H1 (cell line): Measurements from ENCODE around the gene EPHB6. TPM values are rescaled to one million over a fixed set of nuclear protein-coding genes. Genes with fewer than 3 reads are reported as not detected.

Experiments used
- CTCF ChIA-PET: fragments of 300-600 bp; sonication (Branson Sonifier 250); formaldehyde crosslinking; loops from one replicate; lab custom pipeline; 2021; ENCODE audit not compliant: partially characterized antibody; lab: Charles Lee
- POLR2A ChIA-PET: fragments of 300-600 bp; sonication (Branson Sonifier 250); formaldehyde crosslinking; loops from one replicate; lab custom pipeline; 2021; ENCODE audit warnings: inconsistent platforms; ENCODE audit not compliant: partially characterized antibody; lab: Charles Lee
- DNase-seq, 2 experiments: peaks; one replicate each; pipeline versions ENCODE4 v3.0.0 to v3.0.0-alpha.2; 2010 to 2022; ENCODE audit warnings: low spot score in 2 of 2, low read depth in 1 of 2, mixed read lengths in 1 of 2
- FAIRE-seq: peaks from 2 replicates; lab custom pipeline; 2011; peaks lifted over from hg19 to GRCh38; lab: Jason Lieb, UNC
- H2AFZ ChIP-seq: 2 replicates; pipeline ENCODE4 v1.8.1; 2012; ENCODE audit warnings: low read length, inconsistent platforms
- H2AK5ac ChIP-seq: 2 replicates; pipeline ENCODE4 v1.6.1; 2013; ENCODE audit warnings: low read depth, low read length
- H2BK120ac ChIP-seq: replicated peaks from 2 replicates; pipeline ENCODE3; 2013; ENCODE audit warnings: low read depth, low read length, inconsistent platforms
- H2BK12ac ChIP-seq: 2 replicates; pipeline ENCODE4 v1.6.1; 2013; ENCODE audit warnings: low read depth, low read length
- H2BK15ac ChIP-seq: 2 replicates; pipeline ENCODE4 v1.6.1; 2013; ENCODE audit warnings: low read length
- H2BK20ac ChIP-seq: 2 replicates; pipeline ENCODE4 v1.6.1; 2013; ENCODE audit warnings: low read length
- H2BK5ac ChIP-seq: 2 replicates; pipeline ENCODE4 v1.6.1; 2013; ENCODE audit warnings: low read depth, low read length
- H3K14ac ChIP-seq: 2 replicates; pipeline ENCODE4 v1.6.1; 2013; ENCODE audit warnings: inconsistent platforms; ENCODE audit not compliant: insufficient read length
- H3K18ac ChIP-seq: 2 replicates; pipeline ENCODE4 v1.6.1; 2013; ENCODE audit warnings: low read length; ENCODE audit errors: extremely low read depth
- H3K23ac ChIP-seq: 2 replicates; pipeline ENCODE4 v1.6.1; 2013; ENCODE audit warnings: inconsistent platforms; ENCODE audit not compliant: insufficient read length
- H3K23me2 ChIP-seq: 2 replicates; pipeline ENCODE4 v1.6.1; 2013; ENCODE audit warnings: low read depth, low read length
- H3K27ac ChIP-seq: 2 replicates; pipeline ENCODE4 v1.6.1; 2011; ENCODE audit warnings: low read depth, low read length, inconsistent platforms
- H3K27me3 ChIP-seq, 4 experiments: replicated peaks in 1 of 4; 1 replicate in 1 of 4; 2 replicates in 3 of 4; pipeline versions ENCODE4 v1.6.1 to v1.8.1; 2011 to 2013; ENCODE audit warnings: low read length in 3 of 4, mild to moderate bottlenecking in 3 of 4, inconsistent platforms in 2 of 4, mixed read lengths in 2 of 4, moderate library complexity in 1 of 4; ENCODE audit not compliant: control insufficient read depth in 3 of 4, insufficient read depth in 3 of 4; ENCODE audit errors: extremely low read depth in 1 of 4
- H3K36me3 ChIP-seq, 4 experiments: 2 replicates each; pipeline versions ENCODE4 v1.6.1 to v1.8.1; 2011 to 2013; ENCODE audit warnings: mild to moderate bottlenecking in 4 of 4, low read length in 3 of 4, moderate library complexity in 2 of 4, control low read depth in 1 of 4, inconsistent platforms in 1 of 4; ENCODE audit not compliant: insufficient read depth in 4 of 4, control insufficient read depth in 2 of 4
- H3K4ac ChIP-seq: replicated peaks from 2 replicates; pipeline ENCODE3; 2013; ENCODE audit warnings: low read length, low read depth, mixed read lengths, inconsistent platforms; ENCODE audit not compliant: insufficient read length
- H3K4me1 ChIP-seq, 4 experiments: replicated peaks in 1 of 4; 1 replicate in 1 of 4; 2 replicates in 3 of 4; pipeline versions ENCODE4 v1.6.1 to v1.8.1; 2011 to 2013; ENCODE audit warnings: low read length in 3 of 4, inconsistent platforms in 2 of 4, mixed read lengths in 1 of 4; ENCODE audit not compliant: insufficient read depth in 4 of 4, control insufficient read depth in 3 of 4
- H3K4me2 ChIP-seq, 2 experiments: 2 replicates each; pipeline versions ENCODE4 v1.6.1 to v1.8.1; 2011 to 2013; ENCODE audit warnings: low read depth in 2 of 2, low read length in 2 of 2, control low read depth in 1 of 2, inconsistent platforms in 1 of 2, mild to moderate bottlenecking in 1 of 2; ENCODE audit not compliant: insufficient read depth in 1 of 2
- H3K4me3 ChIP-seq, 4 experiments: fragments of 200-600, 300-600 bp in 1 of 4; sonication (generic), shearing (Covaris generic), sonication (Bioruptor Twin) in 1 of 4; 2 replicates each; pipeline versions ENCODE4 v1.5.1 to v1.8.1; 2011 to 2016; ENCODE audit warnings: low read length in 4 of 4, low read depth in 3 of 4, control low read depth in 2 of 4, inconsistent platforms in 2 of 4, mild to moderate bottlenecking in 2 of 4, mixed read lengths in 1 of 4, moderate library complexity in 1 of 4; ENCODE audit not compliant: insufficient read depth in 2 of 4; ENCODE audit errors: extremely low read depth in 1 of 4
- H3K56ac ChIP-seq: replicated peaks from 2 replicates; pipeline ENCODE3; 2013; ENCODE audit warnings: low read depth, mild to moderate bottlenecking, mixed read lengths, low read length, inconsistent platforms; ENCODE audit not compliant: insufficient read length
- H3K79me1 ChIP-seq: 2 replicates; pipeline ENCODE4 v1.6.1; 2013; ENCODE audit warnings: low read depth, low read length, control low read depth
- H3K79me2 ChIP-seq, 2 experiments: 2 replicates each; pipeline versions ENCODE4 v1.6.1 to v1.8.1; 2012 to 2013; ENCODE audit warnings: low read length in 2 of 2, mild to moderate bottlenecking in 2 of 2, inconsistent platforms in 1 of 2; ENCODE audit not compliant: insufficient read depth in 2 of 2, control insufficient read depth in 1 of 2
- H3K9ac ChIP-seq, 4 experiments: replicated peaks in 1 of 4; 1 replicate in 1 of 4; 2 replicates in 3 of 4; pipeline versions ENCODE4 v1.6.1 to v1.8.1; 2011 to 2013; ENCODE audit warnings: low read depth in 3 of 4, low read length in 3 of 4, control low read depth in 2 of 4, mild to moderate bottlenecking in 2 of 4, moderate library complexity in 2 of 4, inconsistent platforms in 1 of 4; ENCODE audit errors: extremely low read depth in 1 of 4
- H3K9me3 ChIP-seq, 2 experiments: 2 replicates each; pipeline versions ENCODE4 v1.6.1 to v1.8.1; 2012 to 2013; ENCODE audit warnings: mild to moderate bottlenecking in 2 of 2, moderate library complexity in 2 of 2, control low read depth in 1 of 2, inconsistent platforms in 1 of 2, low read depth in 1 of 2, low read length in 1 of 2, mixed read lengths in 1 of 2; ENCODE audit not compliant: insufficient read depth in 2 of 2
- H4K20me1 ChIP-seq, 2 experiments: replicated peaks in 1 of 2; 2 replicates each; pipeline versions ENCODE3 to v1.8.1; 2011 to 2013; ENCODE audit warnings: inconsistent platforms in 2 of 2, low read length in 2 of 2, mild to moderate bottlenecking in 1 of 2; ENCODE audit not compliant: insufficient read depth in 2 of 2, control insufficient read depth in 1 of 2
- H4K5ac ChIP-seq: 2 replicates; pipeline ENCODE4 v1.6.1; 2013; ENCODE audit warnings: low read length, low read depth, mixed read lengths, inconsistent platforms; ENCODE audit not compliant: insufficient read length
- H4K8ac ChIP-seq: 2 replicates; pipeline ENCODE4 v1.8.0; 2013; ENCODE audit warnings: mild to moderate bottlenecking, moderate library complexity, low read length, inconsistent platforms; ENCODE audit not compliant: insufficient read depth; ENCODE audit errors: extremely low read depth
- H4K91ac ChIP-seq: replicated peaks from 2 replicates; pipeline ENCODE3; 2013; ENCODE audit warnings: low read length, mixed read lengths, inconsistent platforms; ENCODE audit not compliant: insufficient read length
- ASH2L ChIP-seq: fragments of 200-600, 300-600 bp; sonication (generic); IDR thresholded peaks from one replicate; pipeline ENCODE4 v1.7.1; 2017; ENCODE audit warnings: low read length
- BCL11A ChIP-seq, 2 experiments: IDR thresholded peaks; one replicate each; pipeline ENCODE4 v1.6.1; 2011; ENCODE audit warnings: low read depth in 2 of 2, low read length in 2 of 2, mild to moderate bottlenecking in 2 of 2
- CEBPB ChIP-seq: IDR thresholded peaks from 2 replicates; pipeline ENCODE4 v1.6.1; 2012; ENCODE audit warnings: low read depth, low read length
- CHD1 ChIP-seq: IDR thresholded peaks from 2 replicates; pipeline ENCODE4 v1.6.1; 2012; ENCODE audit warnings: low read depth, low read length, improper control_type of control experiment
- CREB1 ChIP-seq: IDR thresholded peaks from 2 replicates; pipeline ENCODE4 v1.6.1; 2012; ENCODE audit warnings: inconsistent platforms
- CTBP2 ChIP-seq: IDR thresholded peaks from 2 replicates; pipeline ENCODE4 v1.7.0; 2011; ENCODE audit warnings: borderline replicate concordance, mild to moderate bottlenecking, moderate library complexity, mixed read lengths, low read length; ENCODE audit not compliant: insufficient read depth, insufficient read length
- EP300 ChIP-seq, 2 experiments: IDR thresholded peaks; 1 replicate in 1 of 2; 2 replicates in 1 of 2; pipeline ENCODE4 v1.6.1; 2011 to 2012; ENCODE audit warnings: low read depth in 2 of 2, low read length in 2 of 2, mild to moderate bottlenecking in 2 of 2, borderline replicate concordance in 1 of 2, inconsistent platforms in 1 of 2, moderate library complexity in 1 of 2
- HDAC6 ChIP-seq: IDR thresholded peaks from one replicate; pipeline ENCODE4 v1.7.1; 2012; ENCODE audit warnings: low read depth, mild to moderate bottlenecking, inconsistent platforms, low read length, moderate library complexity
- JUN ChIP-seq: IDR thresholded peaks from 2 replicates; pipeline ENCODE4 v1.6.1; 2011; ENCODE audit warnings: low read depth, mild to moderate bottlenecking, improper control_type of control experiment, low read length
- RAD21 ChIP-seq, 2 experiments: IDR thresholded peaks in 1 of 2; conservative IDR thresholded peaks in 1 of 2; 2 replicates each; pipeline ENCODE4 v1.6.1; 2011; ENCODE audit warnings: low read depth in 2 of 2, low read length in 2 of 2, improper control_type of control experiment in 1 of 2, inconsistent platforms in 1 of 2, mild to moderate bottlenecking in 1 of 2, moderate library complexity in 1 of 2
- RXRA ChIP-seq: IDR thresholded peaks from 2 replicates; pipeline ENCODE4 v1.6.1; 2011; ENCODE audit warnings: low read depth, mild to moderate bottlenecking, low read length, moderate library complexity; ENCODE audit not compliant: insufficient read depth
- TEAD4 ChIP-seq: IDR thresholded peaks from 2 replicates; pipeline ENCODE4 v1.6.1; 2012; ENCODE audit warnings: low read depth, low read length, inconsistent platforms, mixed read lengths
- ZNF274 ChIP-seq: IDR thresholded peaks from 2 replicates; pipeline ENCODE4 v1.7.0; 2012; ENCODE audit warnings: low read length, borderline replicate concordance; ENCODE audit errors: extremely low read depth
- WGBS, 2 experiments: shearing (Covaris generic) in 1 of 2; methylation state at CpG; one replicate each; pipeline versions ENCODE4 v1.1.6 to v1.1.7; 2013 to 2015; ENCODE audit warnings: low lambda C conversion rate in 2 of 2, mixed read lengths in 2 of 2, inconsistent platforms in 1 of 2, low coverage in 1 of 2, missing lambda C conversion rate in 1 of 2; ENCODE audit not compliant: insufficient replicate concordance in 2 of 2, insufficient coverage in 1 of 2, insufficient read length in 1 of 2; ENCODE audit errors: extremely low coverage in 1 of 2, missing lambda C conversion rate in 1 of 2; 5-methylcytosine and 5-hydroxymethylcytosine counted together
- polyA plus RNA-seq, 7 experiments: library from polyadenylated mRNA; depleted of rRNA in 3 of 7; stranded (reverse) in 5 of 7; unstranded in 2 of 7; fragments of >200 nt in 5 of 7; fragments of 200-250 nt in 2 of 7; gene quantifications; 1 replicate in 5 of 7; 2 replicates in 1 of 7; 4 replicates in 1 of 7; pipeline versions ENCODE4 v1.2.1 to v1.2.3, GENCODE V29; 2011 to 2013; ENCODE audit warnings: missing spikeins in 2 of 7, mixed read lengths in 2 of 7
- total RNA-seq: library from RNA; stranded (reverse); fragmentation: NEBNext Ultra II Directional; extraction: Animal tissue kit (Norgen Biotek cat#: 25700); gene quantifications from 2 replicates; pipeline ENCODE4 v1.2.1, GENCODE V29; 2021
- TF ChIP-seq, protein P1 (sequence below): IDR thresholded peaks from 2 replicates; pipeline ENCODE4 v1.6.1; 2012; ENCODE audit warnings: inconsistent platforms

EPHB6 gene
- total and polyA plus RNA-seq, 2 of the 8 experiments (the other 6 are each of a cell fraction or from before 2014, with no cell fraction given): 19.7 TPM

- FAIRE-seq: no peak
- ChIA-PET POLR2A (interaction anchor here (2.0 to 5.7 kb wide), 2 partner anchors 10 to 11 kb away, joined by 5 to 36 read pairs; no protein-coding TSS in a partner anchor), CTCF (interaction anchor here (1.0 to 18.9 kb wide), 9 partner anchors 15 to 250 kb away, joined by 3 to 430 read pairs (median 4); no protein-coding TSS in a partner anchor)
- Histone ChIP-seq H3K4me3 (no peak overlapping the region), H2BK12ac (no peak overlapping the region), H3K23me2 (no peaks in the 10 kb centered on the region), H3K4me2 (no peak overlapping the region), H3K4me1 (peaks cover 0 to 6% (median under 1%) of the 10 kb centered on the region in 4 experiments; a peak in 1 of 7 replicates), H2AFZ (no peak overlapping the region), H3K14ac (no peak overlapping the region), H3K56ac (no peak overlapping the region), H2AK5ac (no peak overlapping the region), H3K23ac (no peak overlapping the region), H3K36me3 (peaks cover 0 to 9% (median 0%) of the 10 kb centered on the region in 4 experiments; a peak in 3 of 8 replicates), H3K9ac (no peak overlapping the region), H3K9me3 (no peaks in the 10 kb centered on the region), H4K91ac (no peak overlapping the region), H3K27me3 (peaks cover 0 to 1% (median 0%) of the 10 kb centered on the region in 4 experiments; a peak in 1 of 7 replicates), H3K79me1 (no peaks in the 10 kb centered on the region), H4K8ac (no peak overlapping the region), H3K79me2 (no peaks in the 10 kb centered on the region), H4K20me1 (no peaks in the 10 kb centered on the region), H3K4ac (no peak overlapping the region), H2BK120ac (no peak overlapping the region), H3K18ac (no peak overlapping the region), H2BK5ac (no peak overlapping the region), H2BK15ac (no peak overlapping the region), H2BK20ac (no peak overlapping the region), H3K27ac (no peak overlapping the region), H4K5ac (no peak overlapping the region)
- 72% methylated on average over 1 of the region's 1 CpG; no CpG with 5 or more reads in 1 of the 2 experiments for WGBS, 2 experiments
- no peak for DNase-seq
- TF ChIP-seq CREB1: no peak
- TF ChIP-seq ZNF274: no peak
- no peak for TF ChIP-seq CEBPB
- TF ChIP-seq HDAC6: no peak
- no peak for TF ChIP-seq RXRA
- TF ChIP-seq EP300 (IDR thresholded peaks at IDR 0.05; ENCODE audit: borderline replicate concordance in 1 of 2, low read depth in 2 of 2, low read length in 2 of 2): no peak
- no peak for TF ChIP-seq ASH2L
- TF ChIP-seq JUN: no peak
- no peak for TF ChIP-seq TEAD4
- TF ChIP-seq BCL11A (IDR thresholded peaks at IDR 0.05; ENCODE audit: low read depth in 2 of 2, low read length in 2 of 2): no peak
- no peak for TF ChIP-seq CHD1
- no peak for TF ChIP-seq RAD21 (IDR thresholded peaks at IDR 0.05 in 1 of 2, conservative IDR thresholded peaks at IDR 0.05 in 1 of 2; ENCODE audit: low read depth in 2 of 2, low read length in 2 of 2)
- TF ChIP-seq, protein P1, sequence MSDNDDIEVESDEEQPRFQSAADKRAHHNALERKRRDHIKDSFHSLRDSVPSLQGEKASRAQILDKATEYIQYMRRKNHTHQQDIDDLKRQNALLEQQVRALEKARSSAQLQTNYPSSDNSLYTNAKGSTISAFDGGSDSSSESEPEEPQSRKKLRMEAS: no peak
- no peak for TF ChIP-seq CTBP2
Measured at GRCh38 chr7:142806957-142807356, 47.9 kb upstream of the EPHB6 start.
